HG03175 (cell line): ENCODE measurements around the gene TMEM132D.

ENCODE experiments used
- ATAC-seq: cut with Tn5 transposase; IDR thresholded peaks from one replicate; pipeline ENCODE4 v1.9.1; 2021; ENCODE audit warnings: mild to moderate bottlenecking, moderate library complexity; ENCODE audit not compliant: unreplicated experiment

The TMEM132D gene

GRCh38 chr12:129028844-129029243 is 875.0 kb downstream of the TMEM132D start:
- ATAC-seq, result no peak

GRCh38 chr12:129025055-129025454 is 878.8 kb downstream of the TMEM132D start:
- no peak for ATAC-seq
